Pancreas (tissue), 10 donors: Measurements from ENCODE around the gene SERINC2. TPM values are rescaled to one million over a fixed set of nuclear protein-coding genes. Genes with fewer than 3 reads are reported as not detected.

Experiments
- ATAC-seq, 4 donors: fragments of 200-7000 bp; cut with Tn5 transposase; one replicate each; pipeline versions ENCODE4 v1.8.0 to v1.9.1; 2020; ENCODE audit warnings: mild to moderate bottlenecking in 4 of 4, moderate library complexity in 4 of 4
- DNase-seq, 6 donors: peaks; one replicate each; pipeline ENCODE4 v3.0.0-alpha.2; 2020
- FAIRE-seq: peaks from 2 replicates; lab custom pipeline; 2012; peaks lifted over from hg19 to GRCh38; lab: Jason Lieb, UNC
- H3K27ac ChIP-seq, 4 donors: fragments of 200-600 bp; sonication (generic); 1 replicate in 3 of 4; 2 replicates in 1 of 4; pipeline versions ENCODE4 v1.5.0 to v1.8.0; 2020
- H3K27me3 ChIP-seq, 4 donors: fragments of 200-600 bp; one replicate each; pipeline ENCODE4 v1.8.0; 2021
- H3K36me3 ChIP-seq, 3 donors: fragments of 200-600 bp; sonication (generic) in 1 of 3; one replicate each; pipeline versions ENCODE4 v1.5.0 to v1.8.0; 2020 to 2021
- H3K4me1 ChIP-seq, 3 donors: fragments of 200-600 bp; one replicate each; pipeline ENCODE4 v1.8.0; 2021
- H3K4me3 ChIP-seq, 4 donors: fragments of 200-600 bp; sonication (generic) in 2 of 4; one replicate each; pipeline versions ENCODE4 v1.5.0 to v1.8.0; 2020 to 2021
- H3K9me3 ChIP-seq, 4 donors: fragments of 200-600 bp; one replicate each; pipeline ENCODE4 v1.8.0; 2021
- CTCF ChIP-seq, 4 donors: fragments of 200-600 bp; sonication (generic) in 3 of 4; IDR thresholded peaks; one replicate each; pipeline versions ENCODE4 v1.5.0 to v1.8.0; 2021; ENCODE audit warnings: antibody characterized with exemption in 4 of 4
- WGBS, 2 donors: extraction: QIAGEN DNeasy Blood & Tissue Kit; methylation state at CpG; one replicate each; pipeline ENCODE4 v1.1.7; 2013; 5-methylcytosine and 5-hydroxymethylcytosine counted together
- intact Hi-C, 3 donors: fragments of 100-400 bp; cut with DNase I; formaldehyde crosslinking; loops; one replicate each; pipeline versions ENCODE4 v1.11.1 to v1.14.2; 2022
- polyA plus RNA-seq, 2 donors: library from polyadenylated mRNA; stranded (reverse); fragments of 200-250 nt; gene quantifications; one replicate each; pipeline ENCODE4 v1.2.3, GENCODE V29; 2013
- total RNA-seq, 6 donors: library from RNA; stranded (reverse); fragmentation: NEBNext Ultra II Directional in 4 of 6; extraction: Animal tissue kit (Norgen Biotek cat#: 25700) in 4 of 6; gene quantifications; one replicate each; pipeline versions ENCODE4 v1.2.1 to v1.2.4, GENCODE V29; 2021 to 2023
- donor health status: healthy with polysubstance abuse.
- donor health status: DM: no; HTN: no; CAD: no; lungs with moderate emphysema.
- donor health status: DM: no; HTN: no; CAD: no.
- donor health status: control.
- donor health status: control.
- donor health status: Bipolar disorder and iron deficiency.
- donor health status: DM: yes; HTN: yes; CAD: no.
- donor health status: DM: no; HTN: no; CAD: no.
- donor health status: DM: no; HTN: no; CAD: no.
- donor health status: DM: yes; HTN: yes; CAD: no.

The SERINC2 gene
- total and polyA plus RNA-seq, 8 donors = 8.8 to 38.9 (median 19.7) TPM

DNA sequence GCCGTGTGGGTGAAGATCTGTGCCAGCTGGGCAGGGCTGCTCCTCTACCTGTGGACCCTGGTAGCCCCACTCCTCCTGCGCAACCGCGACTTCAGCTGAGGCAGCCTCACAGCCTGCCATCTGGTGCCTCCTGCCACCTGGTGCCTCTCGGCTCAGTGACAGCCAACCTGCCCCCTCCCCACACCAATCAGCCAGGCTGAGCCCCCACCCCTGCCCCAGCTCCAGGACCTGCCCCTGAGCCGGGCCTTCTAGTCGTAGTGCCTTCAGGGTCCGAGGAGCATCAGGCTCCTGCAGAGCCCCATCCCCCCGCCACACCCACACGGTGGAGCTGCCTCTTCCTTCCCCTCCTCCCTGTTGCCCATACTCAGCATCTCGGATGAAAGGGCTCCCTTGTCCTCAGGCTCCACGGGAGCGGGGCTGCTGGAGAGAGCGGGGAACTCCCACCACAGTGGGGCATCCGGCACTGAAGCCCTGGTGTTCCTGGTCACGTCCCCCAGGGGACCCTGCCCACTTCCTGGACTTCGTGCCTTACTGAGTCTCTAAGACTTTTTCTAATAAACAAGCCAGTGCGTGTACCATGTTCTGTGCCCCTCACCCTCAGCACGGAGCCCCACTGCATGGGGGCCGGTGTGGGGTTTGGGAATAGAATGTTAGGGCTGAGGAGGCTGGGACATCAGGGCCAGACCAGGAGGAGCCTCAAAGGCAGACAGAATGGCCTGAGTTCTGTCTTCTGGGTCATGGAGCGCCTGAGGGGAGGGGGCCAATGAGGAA, 21.3 kb downstream of the SERINC2 start:
- H3K36me3 ChIP-seq = no peaks in the 10 kb centered on the region
- FAIRE-seq = no peak
- H3K4me3 ChIP-seq = no peak overlapping the region
- no peaks in the 10 kb centered on the region for H3K4me1 ChIP-seq
- no peak overlapping the region for H3K27ac ChIP-seq
- ATAC-seq = peak in 1 of 4 donors; percentile 17
- TF ChIP-seq CTCF (IDR thresholded peaks at IDR 0.05) = no peak
- no peaks in the 10 kb centered on the region for H3K27me3 ChIP-seq
- DNase-seq = peak in 1 of 6 donors; percentile 60
- H3K9me3 ChIP-seq = no peaks in the 10 kb centered on the region
- WGBS, 2 donors = 71 to 85% methylated on average over 21 of the region's 21 CpGs
- intact Hi-C loops = no loop called here

DNA sequence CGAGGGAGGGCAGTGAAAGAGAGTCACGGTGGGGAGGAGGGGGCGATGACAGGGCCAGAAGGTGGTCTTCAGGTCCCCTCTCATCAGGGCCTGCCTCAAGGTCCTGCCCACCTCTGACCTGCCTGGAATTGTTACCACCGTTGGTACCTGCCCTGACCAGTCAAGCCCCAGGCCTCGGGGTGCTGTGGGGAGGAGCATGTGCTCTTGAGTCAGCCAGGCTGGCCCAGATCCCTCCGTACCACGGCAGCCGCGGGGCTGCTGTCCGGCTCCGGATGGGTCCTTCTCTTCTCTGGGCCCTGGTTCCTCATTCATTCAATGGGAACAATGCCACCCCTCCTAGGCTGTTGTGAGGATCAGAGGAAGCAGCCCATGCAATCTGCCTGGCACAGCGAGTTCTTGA, 22.0 kb downstream of the SERINC2 start:
- Histone ChIP-seq H3K4me3 (no peak overlapping the region), H3K9me3 (no peaks in the 10 kb centered on the region), H3K36me3 (no peaks in the 10 kb centered on the region), H3K4me1 (no peaks in the 10 kb centered on the region), H3K27me3 (no peaks in the 10 kb centered on the region), H3K27ac (no peak overlapping the region)
- WGBS, 2 donors = 63 to 84% methylated on average over 12 of the region's 12 CpGs
- FAIRE-seq = no peak
- DNase-seq = peak in 1 of 6 donors; percentile 64
- intact Hi-C loops = no loop called here
- ATAC-seq = peak in 3 of 4 donors; percentile 8 to 28 (median 13)
- TF ChIP-seq CTCF (IDR thresholded peaks at IDR 0.05) = no peak

- DNase-seq (peak in 1 of 6 donors; percentile 3), ATAC-seq (no peak), FAIRE-seq (no peak)
- Histone ChIP-seq H3K27ac (no peak overlapping the region), H3K4me3 (no peak overlapping the region), H3K27me3 (no peaks in the 10 kb centered on the region), H3K36me3 (no peaks in the 10 kb centered on the region), H3K4me1 (no peaks in the 10 kb centered on the region), H3K9me3 (no peaks in the 10 kb centered on the region)
- intact Hi-C loops = no loop called here
- WGBS, 2 donors = 76 to 84% methylated on average over 13 of the region's 13 CpGs
- TF ChIP-seq CTCF (IDR thresholded peaks at IDR 0.05) = no peak
These were observed 22.7 kb downstream of the SERINC2 start for GRCh38 chr1:31435471-31436409.

DNA sequence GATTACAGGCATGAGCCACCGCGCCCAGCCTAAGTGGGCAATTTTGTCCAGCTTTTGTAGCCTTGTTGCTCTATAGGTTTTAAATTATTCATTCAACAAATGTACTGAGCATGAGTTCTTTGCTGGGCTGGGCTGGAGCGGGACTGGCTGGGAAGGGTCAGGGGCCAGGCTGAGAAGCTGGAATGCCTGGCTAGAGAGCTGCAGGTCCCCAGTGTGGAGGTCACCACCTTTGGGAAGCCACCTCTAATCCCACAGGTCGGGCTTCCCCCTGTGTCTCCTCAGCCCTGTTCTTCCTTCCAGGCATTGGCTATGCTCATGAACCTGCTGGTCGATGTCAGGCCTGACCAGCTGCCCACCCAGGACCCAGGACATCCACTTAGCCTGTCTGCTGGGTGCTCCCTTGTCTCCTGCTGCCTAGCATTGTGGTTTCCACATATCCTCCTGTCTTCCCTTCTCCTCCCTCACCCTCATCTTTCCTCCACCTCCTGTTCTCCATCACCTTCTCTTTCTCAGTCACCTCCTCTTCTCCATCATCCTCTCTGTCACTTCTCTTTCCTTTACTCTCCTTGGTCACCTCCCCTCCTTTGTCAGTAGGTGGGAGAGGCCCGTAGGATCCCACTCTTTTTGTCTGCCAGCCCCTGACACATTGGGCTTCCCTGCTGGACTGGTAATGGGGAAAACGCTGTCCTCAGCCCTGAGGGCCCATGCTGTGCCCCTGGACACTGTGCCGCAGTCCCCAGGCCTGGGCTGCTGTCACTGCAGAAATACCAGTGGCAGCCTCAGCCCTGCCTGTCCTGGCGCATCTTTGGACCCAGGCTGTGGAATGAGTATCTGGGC, 23.8 kb downstream of the SERINC2 start:
- H3K4me1 ChIP-seq = no peaks in the 10 kb centered on the region
- H3K36me3 ChIP-seq = no peaks in the 10 kb centered on the region
- FAIRE-seq = no peak
- ATAC-seq = no peak
- DNase-seq = no peak
- no peaks in the 10 kb centered on the region for H3K27me3 ChIP-seq
- H3K4me3 ChIP-seq = no peak overlapping the region
- H3K27ac ChIP-seq = no peak overlapping the region
- TF ChIP-seq CTCF (IDR thresholded peaks at IDR 0.05) = no peak
- no peaks in the 10 kb centered on the region for H3K9me3 ChIP-seq
- intact Hi-C loops = no loop called here
- 74 to 84% methylated on average over 9 of the region's 9 CpGs for WGBS, 2 donors
